Psoas muscle (tissue), 8 donors: ENCODE measurements around the gene TIGIT. TPM values are rescaled to one million over a fixed set of nuclear protein-coding genes. Genes with fewer than 3 reads are reported as not detected.

ENCODE experiments used
- ATAC-seq, 4 donors: fragments of 200-7000 bp; cut with Tn5 transposase; one replicate each; pipeline ENCODE4 v1.9.1; 2020; ENCODE audit warnings: moderate library complexity in 3 of 4, mild to moderate bottlenecking in 2 of 4
- DNase-seq, 2 donors: peaks; one replicate each; pipeline ENCODE4 v3.0.0-alpha.2; 2020
- H3K27ac ChIP-seq: fragments of 200-600 bp; one replicate; pipeline ENCODE4 v1.8.0; 2022
- H3K27me3 ChIP-seq, 3 donors: fragments of 200-600 bp in 1 of 3; one replicate each; pipeline versions ENCODE4 v1.6.1 to v1.8.0; 2013 to 2022; ENCODE audit warnings: low read length in 2 of 3, mild to moderate bottlenecking in 2 of 3, moderate library complexity in 1 of 3; ENCODE audit not compliant: insufficient read depth in 3 of 3
- H3K36me3 ChIP-seq, 2 donors: fragments of 200-600 bp in 1 of 2; one replicate each; pipeline versions ENCODE4 v1.6.1 to v1.8.0; 2013 to 2022; ENCODE audit warnings: low read depth in 1 of 2, mild to moderate bottlenecking in 1 of 2, moderate library complexity in 1 of 2; ENCODE audit not compliant: insufficient read depth in 1 of 2
- H3K4me1 ChIP-seq: fragments of 200-600 bp; one replicate; pipeline ENCODE4 v1.8.0; 2022
- H3K4me3 ChIP-seq: fragments of 200-600 bp; one replicate; pipeline ENCODE4 v1.8.0; 2022; ENCODE audit warnings: mild to moderate bottlenecking
- H3K9me3 ChIP-seq: fragments of 200-600 bp; one replicate; pipeline ENCODE4 v1.8.0; 2022
- WGBS, 3 donors: extraction: QIAGEN DNeasy Blood & Tissue Kit; methylation state at CpG; one replicate each; pipeline versions ENCODE4 v1.1.6 to v1.1.7; 2013; 5-methylcytosine and 5-hydroxymethylcytosine counted together
- intact Hi-C, 2 donors: fragments of 100-400 bp; cut with DNase I; formaldehyde crosslinking; loops; one replicate each; pipeline versions ENCODE4 v1.11.0 to v1.14.2; 2022
- polyA plus RNA-seq, 3 donors: library from polyadenylated mRNA; stranded (reverse); fragments of 200-250 nt; gene quantifications; one replicate each; pipeline ENCODE4 v1.2.3, GENCODE V29; 2013
- total RNA-seq, 4 donors: library from RNA; stranded (reverse); fragmentation: NEBNext Ultra II Directional in 2 of 4; extraction: Animal tissue kit (Norgen Biotek cat#: 25700) in 2 of 4; gene quantifications; one replicate each; pipeline versions ENCODE4 v1.2.1 to v1.2.4, GENCODE V29; 2021 to 2023
- TF ChIP-seq, protein P1 (sequence below): fragments of 200-600 bp; IDR thresholded peaks from one replicate; pipeline ENCODE4 v1.8.0; 2022; ENCODE audit warnings: antibody characterized with exemption
- donor health status: healthy with polysubstance abuse.
- donor health status: DM: no; HTN: no; CAD: no; lungs with moderate emphysema.
- donor health status: Bipolar disorder and iron deficiency.
- donor health status: healthy.
- donor health status: DM: yes; HTN: yes; CAD: no.
- donor health status: DM: no; HTN: no; CAD: no.
- donor health status: DM: no; HTN: no; CAD: no.
- donor health status: DM: yes; HTN: yes; CAD: no.

The TIGIT gene
- total and polyA plus RNA-seq, 7 donors, result 0.03 to 0.46 (median 0.07) TPM; not detected in 2

DNA sequence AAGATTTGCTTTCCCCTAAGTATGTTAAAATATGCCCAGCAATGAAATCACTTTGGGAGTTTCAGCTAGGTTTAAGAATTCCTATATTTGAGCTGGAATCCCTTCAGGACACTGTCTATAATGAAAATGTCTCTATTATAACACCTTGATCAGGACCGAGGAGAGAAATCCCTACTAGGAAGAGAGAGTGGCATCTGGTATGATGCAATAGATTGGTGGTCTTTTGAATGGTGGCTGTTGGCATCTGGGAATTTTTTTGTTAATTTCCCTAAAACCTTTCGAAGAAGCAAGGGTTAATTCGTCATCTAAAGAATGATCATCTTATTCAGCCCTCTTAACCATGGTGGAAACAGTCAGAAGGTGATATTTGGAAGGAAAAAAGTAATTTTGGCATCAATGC is 43.0 kb downstream of the TIGIT start:
- 93 to 99% (median 95%) methylated on average over 3 of the region's 3 CpGs for WGBS, 3 donors
- Histone ChIP-seq H3K36me3 (peaks cover 7 to 53% of the 10 kb centered on the region in 2 donors), H3K4me3 (no peak overlapping the region), H3K4me1 (no peaks in the 10 kb centered on the region), H3K27ac (no peak overlapping the region), H3K27me3 (no peaks in the 10 kb centered on the region), H3K9me3 (no peaks in the 10 kb centered on the region)
- no peak for ATAC-seq
- TF ChIP-seq, protein P1, sequence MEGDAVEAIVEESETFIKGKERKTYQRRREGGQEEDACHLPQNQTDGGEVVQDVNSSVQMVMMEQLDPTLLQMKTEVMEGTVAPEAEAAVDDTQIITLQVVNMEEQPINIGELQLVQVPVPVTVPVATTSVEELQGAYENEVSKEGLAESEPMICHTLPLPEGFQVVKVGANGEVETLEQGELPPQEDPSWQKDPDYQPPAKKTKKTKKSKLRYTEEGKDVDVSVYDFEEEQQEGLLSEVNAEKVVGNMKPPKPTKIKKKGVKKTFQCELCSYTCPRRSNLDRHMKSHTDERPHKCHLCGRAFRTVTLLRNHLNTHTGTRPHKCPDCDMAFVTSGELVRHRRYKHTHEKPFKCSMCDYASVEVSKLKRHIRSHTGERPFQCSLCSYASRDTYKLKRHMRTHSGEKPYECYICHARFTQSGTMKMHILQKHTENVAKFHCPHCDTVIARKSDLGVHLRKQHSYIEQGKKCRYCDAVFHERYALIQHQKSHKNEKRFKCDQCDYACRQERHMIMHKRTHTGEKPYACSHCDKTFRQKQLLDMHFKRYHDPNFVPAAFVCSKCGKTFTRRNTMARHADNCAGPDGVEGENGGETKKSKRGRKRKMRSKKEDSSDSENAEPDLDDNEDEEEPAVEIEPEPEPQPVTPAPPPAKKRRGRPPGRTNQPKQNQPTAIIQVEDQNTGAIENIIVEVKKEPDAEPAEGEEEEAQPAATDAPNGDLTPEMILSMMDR, result no peak
- intact Hi-C loops, result no loop called here
- DNase-seq, result no peak

DNA sequence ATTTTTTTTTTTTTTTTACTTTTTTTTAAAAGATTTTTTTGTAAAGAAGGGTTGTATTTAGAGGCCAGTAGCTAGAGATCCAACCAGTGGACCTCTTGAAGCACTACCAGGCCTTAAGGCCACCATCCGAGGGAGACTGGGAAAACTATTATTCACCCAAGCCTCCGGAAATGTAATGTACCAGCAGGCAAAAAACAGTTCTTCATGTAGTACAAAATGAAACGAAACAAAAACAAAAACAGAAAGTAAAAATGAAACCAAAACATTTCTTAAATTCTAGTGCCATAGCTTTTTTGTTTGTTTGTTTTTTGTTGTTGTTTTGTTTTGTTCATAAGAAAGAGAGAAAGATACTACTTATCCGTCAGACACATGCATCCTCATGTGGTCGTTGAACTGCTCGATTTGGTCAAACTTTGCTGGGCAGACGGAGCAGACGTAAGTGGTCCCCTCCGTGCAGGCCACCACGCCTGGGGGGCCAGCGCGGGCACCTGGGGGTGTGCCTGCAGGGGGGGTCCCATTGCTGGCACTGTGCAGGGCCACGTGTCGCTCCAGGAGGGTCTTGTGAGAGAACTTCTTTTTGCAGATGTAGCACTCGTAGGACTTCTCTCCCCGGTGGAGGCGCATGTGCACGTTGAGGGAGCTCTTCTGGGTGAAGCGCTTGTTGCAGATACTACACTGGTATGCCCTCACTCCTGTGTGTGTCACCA is 45.0 kb downstream of the TIGIT start:
- DNase-seq, result no peak
- 91 to 93% (median 93%) methylated on average over 19 of the region's 19 CpGs for WGBS, 3 donors
- no peak for ATAC-seq
- Histone ChIP-seq H3K36me3 (peaks cover 4 to 61% of the 10 kb centered on the region in 2 donors), H3K4me1 (no peaks in the 10 kb centered on the region), H3K27ac (no peak overlapping the region), H3K27me3 (no peaks in the 10 kb centered on the region), H3K4me3 (no peak overlapping the region), H3K9me3 (no peaks in the 10 kb centered on the region)
- TF ChIP-seq, protein P1, result no peak
- intact Hi-C loops, result no loop called here

DNA sequence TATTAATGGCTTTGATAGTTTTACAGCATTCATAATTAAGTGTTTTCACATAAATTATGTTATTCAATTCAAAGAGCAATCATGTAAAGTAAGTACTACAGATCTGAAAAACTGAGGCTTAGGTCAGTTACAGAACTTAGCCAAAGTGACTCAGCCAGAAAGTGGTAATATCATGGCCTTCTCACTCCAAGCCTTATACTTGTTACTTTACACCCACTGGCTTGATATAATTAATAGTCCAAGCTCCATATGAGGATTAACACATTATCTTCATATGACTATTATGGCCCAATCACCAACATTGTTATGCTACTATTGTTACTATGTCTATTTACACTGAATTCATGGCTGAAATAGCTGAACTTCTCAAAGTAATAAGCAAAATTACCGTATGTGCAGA is 50.7 kb downstream of the TIGIT start:
- no peaks in the 10 kb centered on the region for H3K4me1 ChIP-seq
- DNase-seq, result no peak
- intact Hi-C loops, result no loop called here
- no peaks in the 10 kb centered on the region for H3K9me3 ChIP-seq
- ATAC-seq, result peak in 1 of 4 donors; percentile 19
- H3K36me3 ChIP-seq, result peaks cover 3 to 81% of the 10 kb centered on the region in 2 donors
- no peak overlapping the region for H3K27ac ChIP-seq
- 85 to 91% (median 87%) methylated on average over 1 of the region's 1 CpG for WGBS, 3 donors
- no peak overlapping the region for H3K4me3 ChIP-seq
- no peaks in the 10 kb centered on the region for H3K27me3 ChIP-seq
- TF ChIP-seq, protein P1, result no peak

DNA sequence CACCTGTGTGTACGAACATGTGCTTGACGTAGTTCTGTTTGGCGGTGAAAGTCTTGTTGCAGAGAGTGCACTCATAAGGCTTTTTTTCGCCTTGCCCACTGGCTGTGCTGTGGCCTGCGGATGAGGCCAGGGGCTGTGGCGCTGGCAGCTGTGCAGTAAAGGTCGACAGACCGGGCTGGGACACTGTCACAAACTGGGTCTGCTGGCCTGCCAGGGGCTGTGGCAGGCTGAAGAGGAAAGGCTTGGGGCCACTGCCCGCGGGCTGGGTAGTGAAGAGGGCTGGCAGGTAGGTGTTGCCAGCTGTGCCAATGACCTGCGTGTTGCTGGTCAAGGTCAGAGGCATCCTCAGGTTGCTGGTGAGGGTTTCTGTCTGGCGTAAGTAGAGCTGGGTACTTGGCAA is 56.4 kb downstream of the TIGIT start:
- Histone ChIP-seq H3K36me3 (peaks cover 0 to 66% of the 10 kb centered on the region in 2 donors), H3K27me3 (no peaks in the 10 kb centered on the region), H3K4me3 (no peak overlapping the region), H3K4me1 (no peaks in the 10 kb centered on the region), H3K9me3 (no peaks in the 10 kb centered on the region), H3K27ac (no peak overlapping the region)
- intact Hi-C loops, result no loop called here
- DNase-seq (no peak), ATAC-seq (peak in 2 of 4 donors; percentile 7 to 43)
- WGBS, 3 donors, result 83 to 93% (median 88%) methylated on average over 12 of the region's 12 CpGs
- TF ChIP-seq, protein P1, result no peak

DNA sequence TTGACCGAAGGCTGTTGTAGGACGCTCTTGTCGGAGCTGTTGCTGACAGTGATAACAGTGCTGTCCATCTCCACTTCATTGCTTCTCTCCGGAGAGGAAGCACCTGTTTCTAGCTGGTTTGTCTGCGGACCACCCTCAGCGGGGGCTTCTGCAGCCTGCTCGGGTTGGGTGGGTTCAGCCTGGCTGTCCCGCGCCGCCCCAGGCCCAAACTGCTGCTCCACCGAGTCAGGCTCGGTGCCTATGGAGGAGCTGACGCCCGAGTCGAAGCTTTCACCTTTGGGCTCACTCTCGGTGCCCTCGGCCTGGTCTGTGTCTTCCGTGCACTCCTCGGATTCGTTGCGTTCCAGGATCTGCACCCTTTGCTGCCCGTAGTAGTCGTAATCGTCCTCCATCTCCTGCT is 56.9 kb downstream of the TIGIT start:
- no peak overlapping the region for H3K4me3 ChIP-seq
- peak in 2 of 4 donors; percentile 22 to 23 for ATAC-seq

More for the DNA sequence above, 56.9 kb downstream of the TIGIT start:
- intact Hi-C loops, result no loop called here
- Histone ChIP-seq H3K9me3 (no peaks in the 10 kb centered on the region), H3K27ac (no peak overlapping the region), H3K4me1 (no peaks in the 10 kb centered on the region), H3K36me3 (peaks cover 0 to 63% of the 10 kb centered on the region in 2 donors), H3K27me3 (no peaks in the 10 kb centered on the region)
- no peak for DNase-seq
- TF ChIP-seq, protein P1, result no peak
- 94 to 97% (median 96%) methylated on average over 24 of the region's 24 CpGs for WGBS, 3 donors
